Measurements from ENCODE around the gene NUSAP1.

DNA sequence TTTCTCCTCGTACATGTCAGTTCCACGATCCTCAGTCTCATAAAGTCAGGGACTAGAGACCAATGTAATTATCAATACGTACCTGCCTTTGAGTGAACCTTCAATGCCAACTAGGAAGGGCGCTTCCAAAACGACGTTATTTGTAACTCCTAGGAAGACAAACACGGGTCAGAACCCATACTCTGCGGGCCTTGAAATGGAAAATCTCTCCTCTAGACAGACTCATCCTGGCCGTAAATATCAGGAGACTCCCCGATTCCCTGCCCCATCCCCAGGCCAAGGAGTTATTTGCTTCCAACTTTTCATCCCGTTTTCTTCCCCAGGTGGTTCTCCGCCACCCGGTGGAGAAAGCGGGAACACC is 868 bp upstream of the NUSAP1 start:
- TF ChIP-seq, protein P1, sequence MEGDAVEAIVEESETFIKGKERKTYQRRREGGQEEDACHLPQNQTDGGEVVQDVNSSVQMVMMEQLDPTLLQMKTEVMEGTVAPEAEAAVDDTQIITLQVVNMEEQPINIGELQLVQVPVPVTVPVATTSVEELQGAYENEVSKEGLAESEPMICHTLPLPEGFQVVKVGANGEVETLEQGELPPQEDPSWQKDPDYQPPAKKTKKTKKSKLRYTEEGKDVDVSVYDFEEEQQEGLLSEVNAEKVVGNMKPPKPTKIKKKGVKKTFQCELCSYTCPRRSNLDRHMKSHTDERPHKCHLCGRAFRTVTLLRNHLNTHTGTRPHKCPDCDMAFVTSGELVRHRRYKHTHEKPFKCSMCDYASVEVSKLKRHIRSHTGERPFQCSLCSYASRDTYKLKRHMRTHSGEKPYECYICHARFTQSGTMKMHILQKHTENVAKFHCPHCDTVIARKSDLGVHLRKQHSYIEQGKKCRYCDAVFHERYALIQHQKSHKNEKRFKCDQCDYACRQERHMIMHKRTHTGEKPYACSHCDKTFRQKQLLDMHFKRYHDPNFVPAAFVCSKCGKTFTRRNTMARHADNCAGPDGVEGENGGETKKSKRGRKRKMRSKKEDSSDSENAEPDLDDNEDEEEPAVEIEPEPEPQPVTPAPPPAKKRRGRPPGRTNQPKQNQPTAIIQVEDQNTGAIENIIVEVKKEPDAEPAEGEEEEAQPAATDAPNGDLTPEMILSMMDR (IDR thresholded peaks at IDR 0.05; ENCODE audit: low read length): 0 out of 2 replicates have a peak, but pooled peaks have one; percentile 43
- TF ChIP-seq EZH2 (IDR thresholded peaks at IDR 0.05; ENCODE audit: borderline replicate concordance, low read length): no peak
